ENCODE measurements around the gene APOF. TPM values are rescaled to one million over a fixed set of nuclear protein-coding genes. Genes with fewer than 3 reads are reported as not detected.

Gene APOF
- total RNA-seq, 1 donor from 2014 or later, result not detected

DNA sequence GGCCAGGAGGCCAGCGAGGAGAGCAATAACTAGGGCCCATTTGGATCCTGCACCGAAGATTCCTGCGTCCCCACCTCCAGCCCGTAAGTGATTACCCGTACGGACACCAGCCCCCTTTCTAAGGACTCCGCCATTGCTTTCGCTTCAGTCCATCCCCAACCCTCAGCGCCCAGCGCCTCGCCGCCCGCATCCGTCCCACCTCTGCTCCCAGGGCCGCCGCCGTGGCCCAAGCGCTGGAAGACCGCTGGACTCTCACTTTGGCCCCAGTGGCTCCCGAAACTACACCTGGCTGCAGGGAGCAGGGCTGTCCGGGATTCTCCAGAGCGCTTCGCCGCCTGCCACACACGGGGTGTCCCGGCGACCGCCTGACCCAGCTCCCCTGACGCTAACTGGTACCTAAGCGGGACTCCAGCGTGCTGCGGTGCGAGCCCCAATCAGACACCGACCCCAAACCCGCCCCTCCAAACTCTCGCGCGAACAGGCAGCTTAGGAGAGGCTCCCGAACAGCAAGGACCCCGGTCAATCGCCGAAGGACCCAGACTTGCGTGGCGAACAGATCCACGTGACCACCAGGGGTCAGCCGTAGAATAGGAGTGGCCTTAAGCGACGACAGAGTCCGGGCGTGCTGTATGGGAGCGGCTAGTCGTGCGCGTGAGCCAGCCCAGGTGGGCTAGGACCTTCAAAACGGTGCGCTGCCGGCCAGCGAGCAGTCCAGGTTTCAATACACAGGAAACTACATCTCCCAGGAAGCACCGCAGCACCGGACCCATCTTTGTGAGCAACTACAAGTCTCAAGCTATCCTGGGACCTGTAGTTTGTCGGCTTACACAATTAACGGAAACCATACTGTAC lies 46.8 kb downstream of the APOF start, which contains the start of gene CNPY2:
TSS of gene CNPY2 (minus strand) at position 367 of the 852 bp plus-strand sequence. CDS start 771 bp downstream, outside the sequence.
- Mint-ChIP-seq H3K27ac (ENCODE audit: unreplicated experiment) (peak within 1 kb of the TSS; percentile 100), H3K27me3 (ENCODE audit: low read depth) (peaks cover 3% of the 10 kb centered on the region), H3K9me3 (no peaks in the 10 kb centered on the region), H3K4me3 (peak within 1 kb of the TSS; percentile 100), H3K36me3 (ENCODE audit: low read depth) (peaks cover 7% of the 10 kb centered on the region), H3K4me1 (peaks cover 24% of the 10 kb centered on the region)
- TF ChIP-seq, protein P1, sequence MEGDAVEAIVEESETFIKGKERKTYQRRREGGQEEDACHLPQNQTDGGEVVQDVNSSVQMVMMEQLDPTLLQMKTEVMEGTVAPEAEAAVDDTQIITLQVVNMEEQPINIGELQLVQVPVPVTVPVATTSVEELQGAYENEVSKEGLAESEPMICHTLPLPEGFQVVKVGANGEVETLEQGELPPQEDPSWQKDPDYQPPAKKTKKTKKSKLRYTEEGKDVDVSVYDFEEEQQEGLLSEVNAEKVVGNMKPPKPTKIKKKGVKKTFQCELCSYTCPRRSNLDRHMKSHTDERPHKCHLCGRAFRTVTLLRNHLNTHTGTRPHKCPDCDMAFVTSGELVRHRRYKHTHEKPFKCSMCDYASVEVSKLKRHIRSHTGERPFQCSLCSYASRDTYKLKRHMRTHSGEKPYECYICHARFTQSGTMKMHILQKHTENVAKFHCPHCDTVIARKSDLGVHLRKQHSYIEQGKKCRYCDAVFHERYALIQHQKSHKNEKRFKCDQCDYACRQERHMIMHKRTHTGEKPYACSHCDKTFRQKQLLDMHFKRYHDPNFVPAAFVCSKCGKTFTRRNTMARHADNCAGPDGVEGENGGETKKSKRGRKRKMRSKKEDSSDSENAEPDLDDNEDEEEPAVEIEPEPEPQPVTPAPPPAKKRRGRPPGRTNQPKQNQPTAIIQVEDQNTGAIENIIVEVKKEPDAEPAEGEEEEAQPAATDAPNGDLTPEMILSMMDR (conservative IDR thresholded peaks at IDR 0.05), result peak; percentile 46
- DNase-seq (ENCODE audit: low read depth, low spot score), result peak; percentile 89

DNA sequence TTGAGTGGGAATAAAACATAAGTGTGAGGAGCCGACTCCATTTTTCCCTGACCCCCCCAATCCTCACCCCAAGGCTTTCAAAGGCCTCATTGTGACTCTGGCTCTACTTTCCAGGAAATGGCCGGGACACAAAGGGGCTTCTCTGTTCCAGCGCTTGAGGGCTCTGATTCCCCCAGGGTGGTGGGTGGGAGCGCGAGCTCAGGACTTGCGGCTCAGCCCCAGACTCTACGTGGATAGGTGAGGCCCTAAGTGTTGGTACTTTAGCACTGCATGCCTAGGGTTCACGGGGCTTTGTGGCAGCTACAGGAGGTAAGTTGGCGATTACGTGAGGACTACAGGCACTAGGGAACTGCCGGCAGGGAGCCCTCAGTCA lies 47.4 kb downstream of the APOF start:
- DNase-seq (ENCODE audit: low read depth, low spot score), result peak; percentile 47
- Mint-ChIP-seq H3K4me1 (peaks cover 24% of the 10 kb centered on the region), H3K27ac (ENCODE audit: unreplicated experiment) (peak overlapping the region; percentile 100), H3K4me3 (peak overlapping the region; percentile 100), H3K27me3 (ENCODE audit: low read depth) (peaks cover 3% of the 10 kb centered on the region), H3K9me3 (no peaks in the 10 kb centered on the region), H3K36me3 (ENCODE audit: low read depth) (peaks cover 7% of the 10 kb centered on the region)
- TF ChIP-seq, protein P1 (conservative IDR thresholded peaks at IDR 0.05), result no peak

DNA sequence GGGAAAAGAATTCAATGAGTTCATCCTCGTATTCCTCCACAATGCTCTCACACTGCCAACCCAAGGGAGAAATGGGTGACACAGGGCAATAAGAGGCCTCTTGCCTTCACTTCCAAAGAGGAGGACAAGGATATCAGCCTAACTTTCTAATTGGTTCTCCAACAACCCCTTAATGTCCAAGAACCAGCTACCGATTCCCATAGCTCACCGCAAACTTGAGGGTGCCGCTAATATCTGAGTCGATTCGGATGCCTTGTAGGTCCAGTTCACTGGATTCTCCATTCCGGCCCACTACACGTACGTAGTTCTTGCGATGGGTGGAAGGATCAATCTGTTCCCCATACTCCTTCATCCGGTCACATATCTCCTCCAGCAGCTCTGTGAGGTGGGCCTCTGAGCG lies 51.7 kb downstream of the APOF start:
- Mint-ChIP-seq H3K27ac (ENCODE audit: unreplicated experiment) (no peak overlapping the region), H3K36me3 (ENCODE audit: low read depth) (peaks cover 8% of the 10 kb centered on the region), H3K9me3 (no peaks in the 10 kb centered on the region), H3K4me1 (peaks cover 17% of the 10 kb centered on the region), H3K4me3 (no peak overlapping the region), H3K27me3 (ENCODE audit: low read depth) (peaks cover 3% of the 10 kb centered on the region)
- DNase-seq (ENCODE audit: low read depth, low spot score), result no peak
- TF ChIP-seq, protein P1 (conservative IDR thresholded peaks at IDR 0.05), result no peak

Other genes starting within 250 kb of the APOF start
- 4,478 and 4,582 TPM in 2 replicates for gene RPL41, start 246.2 kb downstream of the APOF start, total RNA-seq
- 19.1 and 19.3 TPM in 2 replicates for gene ZC3H10, start 244.6 kb downstream of the APOF start, total RNA-seq
- 118 and 121 TPM in 2 replicates for gene ESYT1, start 234.6 kb downstream of the APOF start, total RNA-seq
- 178 and 189 TPM in 2 replicates for gene MYL6B, start 210.3 kb downstream of the APOF start, total RNA-seq
- 924 TPM in 2 replicates for gene MYL6, start 204.5 kb downstream of the APOF start, total RNA-seq
- gene SMARCC2, start 173.4 kb downstream of the APOF start, total RNA-seq, result 164 and 172 TPM in 2 replicates
- 48.3 and 48.6 TPM in 2 replicates for gene RNF41, start 140.9 kb downstream of the APOF start, total RNA-seq
- gene NABP2, start 138.5 kb downstream of the APOF start, total RNA-seq, result 71.8 and 75.7 TPM in 2 replicates
- 0.65 and 1.0 TPM in 2 replicates for gene SLC39A5, start 132.8 kb downstream of the APOF start, total RNA-seq
- gene ANKRD52, start 104.5 kb downstream of the APOF start, total RNA-seq, result 61.4 and 68.0 TPM in 2 replicates
- gene COQ10A, start 95.9 kb downstream of the APOF start, total RNA-seq, result 23.2 and 23.3 TPM in 2 replicates
- 295 and 302 TPM in 2 replicates for gene CS, start 62.5 kb downstream of the APOF start, total RNA-seq
- gene CNPY2, start 46.9 kb downstream of the APOF start, total RNA-seq, result 242 and 244 TPM in 2 replicates
- gene PAN2, start 28.9 kb downstream of the APOF start, total RNA-seq, result 64.4 and 69.6 TPM in 2 replicates
- gene IL23A, start 24.0 kb downstream of the APOF start, total RNA-seq, result 0.23 TPM in 1 of 2 replicates, not detected in the other
- gene STAT2, start 2.8 kb downstream of the APOF start, total RNA-seq, result 67.4 and 70.0 TPM in 2 replicates
- gene TIMELESS, start 86.6 kb upstream of the APOF start, total RNA-seq, result 108 and 110 TPM in 2 replicates
- not detected in 2 replicates for gene MIP, start 91.8 kb upstream of the APOF start, total RNA-seq
- gene SPRYD4, start 105.7 kb upstream of the APOF start, total RNA-seq, result 4.9 and 5.1 TPM in 2 replicates
- gene GLS2, start 125.3 kb upstream of the APOF start, total RNA-seq, result 0.30 and 0.35 TPM in 2 replicates
- gene RBMS2, start 159.0 kb upstream of the APOF start, total RNA-seq, result 29.3 and 33.5 TPM in 2 replicates

Data from neural crest cell (in vitro differentiated cells).